NCI-H1417 treated with DMSO at 0.1 percent for 48 hours (cell line): ENCODE data around the gene SCN1B.
A peak's percentile ranks its signal among the peaks of the same experiment; 100 is the strongest.
"Not testable (repeated sequence)": the region's sequence is repeated elsewhere in the genome, so short reads cannot be mapped to it uniquely, and the experiment has no call there.

Experiments used
- DNase-seq: peaks from one replicate; lab custom pipeline; 2025; lab: John Stamatoyannopoulos, UW

Gene SCN1B

DNA sequence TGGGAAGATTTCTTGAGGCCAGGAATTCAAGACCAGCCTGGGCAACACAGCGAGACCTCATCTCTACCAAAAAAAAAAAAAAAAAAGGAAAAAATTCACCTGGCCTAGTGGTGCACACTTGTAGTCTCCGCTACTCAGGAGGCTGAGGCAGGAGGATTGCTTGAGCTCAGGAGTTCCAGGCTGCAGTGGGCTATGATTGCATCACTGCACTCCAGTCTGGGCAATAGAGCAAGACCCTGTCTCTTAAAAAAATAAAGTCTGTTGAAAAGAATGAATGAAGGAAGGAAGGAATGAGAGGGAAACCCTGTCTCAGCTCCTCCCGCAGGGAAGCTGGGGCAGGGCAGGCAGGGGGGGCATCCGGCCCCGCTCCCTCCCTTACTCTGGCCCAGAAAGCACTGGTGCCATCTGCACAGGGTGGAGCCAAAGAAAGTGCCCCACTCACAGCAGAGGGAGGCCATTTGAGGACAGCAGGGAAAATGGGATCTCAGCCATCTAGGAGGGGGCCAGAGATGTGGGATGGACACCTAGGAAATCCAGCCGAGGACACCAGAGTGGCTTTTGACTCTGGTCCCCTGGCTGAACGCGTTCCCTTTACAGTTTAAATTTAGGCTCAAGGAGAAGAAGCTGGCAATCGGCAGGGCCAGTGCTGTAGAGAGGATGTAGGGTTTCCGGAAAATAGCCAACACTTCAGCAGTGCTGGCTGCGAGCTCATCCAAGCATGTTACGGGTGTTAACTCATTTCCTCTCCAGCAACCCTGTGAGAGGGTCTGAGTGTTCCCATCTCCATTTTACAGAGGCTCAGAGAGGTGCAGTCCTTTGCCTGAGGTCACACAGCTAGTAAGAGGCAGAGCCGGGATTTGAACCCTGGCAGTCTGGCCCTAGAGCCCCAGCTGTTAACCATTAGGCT lies 7.7 kb downstream of the SCN1B start:
- DNase-seq, result no peak

- DNase-seq, result no peak
Measured at GRCh38 chr19:35038623-35039512, 8.6 kb downstream of the SCN1B start.

DNA sequence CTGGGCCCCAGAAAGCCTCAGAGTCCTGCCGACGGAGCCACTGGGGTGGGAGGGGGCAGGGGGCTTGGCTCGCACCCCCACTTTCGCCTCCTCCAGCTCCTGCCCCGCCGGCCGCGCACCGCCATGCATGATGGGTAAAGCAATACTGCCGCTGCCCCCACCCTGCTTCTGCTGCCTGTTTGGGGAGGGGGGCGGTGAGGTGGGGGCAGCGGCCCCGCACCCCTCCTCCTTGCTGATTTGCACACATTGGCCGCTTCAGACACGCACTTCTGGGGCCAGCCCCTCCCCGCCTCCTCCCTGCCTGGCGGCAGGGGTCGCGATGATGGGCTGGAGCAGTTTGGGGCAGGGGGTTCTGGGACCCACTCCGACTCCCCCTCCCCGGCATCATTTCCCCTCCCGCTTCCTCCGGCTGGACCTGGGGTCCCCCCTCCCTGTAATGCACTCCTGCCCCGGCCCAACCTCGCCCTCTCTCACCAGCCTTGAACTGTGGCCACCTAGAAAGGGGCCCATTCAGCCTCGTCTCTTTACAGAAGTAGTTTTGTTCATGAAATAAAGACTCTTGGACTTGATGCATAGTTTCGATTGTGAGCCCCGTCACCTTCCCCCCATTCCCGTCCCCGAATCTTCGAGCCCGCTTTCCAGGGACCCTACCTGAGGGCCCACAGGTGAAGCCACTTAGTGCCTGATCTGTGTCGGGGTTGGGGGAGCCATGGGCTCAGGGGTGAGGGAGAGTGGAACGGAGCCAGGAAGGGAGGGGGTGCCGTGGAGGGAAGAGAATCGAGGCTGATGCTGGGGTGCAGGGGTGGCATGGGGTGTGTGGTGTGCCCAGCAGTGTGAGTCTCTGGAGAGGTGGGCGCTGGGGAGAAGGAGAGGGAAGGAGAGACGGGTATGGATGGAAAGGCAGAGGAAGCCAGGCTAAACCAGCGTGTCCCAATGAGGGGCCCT lies 9.9 kb downstream of the SCN1B start:
- DNase-seq, result no peak

DNA sequence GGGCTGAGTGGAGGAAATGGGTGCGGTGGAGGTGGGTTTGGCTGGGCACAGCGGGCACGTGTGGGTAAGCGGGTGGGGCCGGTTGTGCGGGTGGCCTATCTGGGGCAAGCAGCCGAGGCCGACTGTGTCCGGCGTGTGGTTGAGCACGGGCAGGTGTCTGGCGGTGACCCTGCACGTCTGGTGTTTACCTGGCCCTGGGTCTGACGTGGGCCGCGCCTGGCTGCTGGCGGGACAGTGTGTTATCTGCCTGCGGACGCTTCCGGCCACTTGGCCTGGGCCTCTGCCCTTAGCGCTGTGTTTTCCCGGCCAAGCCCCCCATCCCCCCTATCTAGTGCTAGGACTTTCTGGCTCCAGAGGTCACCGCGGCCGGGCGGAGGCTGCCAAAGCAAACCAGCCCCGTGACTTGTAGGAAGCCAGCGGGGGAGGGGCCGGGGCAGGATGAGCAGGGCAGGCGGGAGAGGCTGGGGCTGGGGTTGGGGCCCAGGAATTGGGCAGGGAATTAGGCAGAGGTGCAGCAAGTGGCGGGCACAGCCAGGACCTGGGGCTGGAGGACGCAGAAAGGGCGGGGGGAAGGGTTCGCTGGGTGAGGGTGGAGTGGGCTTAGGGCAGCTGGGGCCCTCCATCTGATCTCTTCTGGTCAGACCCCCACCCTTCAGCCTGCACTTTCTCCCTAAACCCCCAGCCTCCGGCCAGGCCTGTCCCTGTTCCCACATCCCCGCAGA lies 10.7 kb downstream of the SCN1B start:
- no peak for DNase-seq

DNA sequence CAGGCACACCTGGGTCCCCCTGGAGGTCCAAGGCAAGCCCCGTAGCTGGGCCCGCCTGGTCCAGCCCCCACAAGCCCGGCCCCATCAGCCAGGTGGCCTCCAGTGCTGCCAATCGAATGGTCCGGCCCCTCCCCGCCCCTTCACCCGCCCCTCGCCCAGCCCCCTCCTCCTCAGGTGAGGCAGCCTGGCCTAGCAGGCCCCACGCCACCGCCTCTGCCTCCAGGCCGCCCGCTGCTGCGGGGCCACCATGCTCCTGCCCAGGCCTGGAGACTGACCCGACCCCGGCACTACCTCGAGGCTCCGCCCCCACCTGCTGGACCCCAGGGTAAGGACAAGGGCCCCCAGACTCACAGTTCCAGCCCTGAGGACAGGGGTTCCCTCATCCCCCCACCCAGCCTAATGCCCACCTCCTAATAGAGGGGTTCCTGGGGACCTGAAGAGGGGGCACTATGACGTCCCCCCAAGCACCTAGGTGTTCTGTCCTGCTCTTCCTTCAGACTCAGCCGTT lies 11.3 kb downstream of the SCN1B start, which contains the start of gene HPN:
Gene HPN (plus strand): TSS at position 174 of the 508 bp plus-strand sequence. CDS start 786 bp downstream, outside the sequence.
- DNase-seq, result no peak

- DNase-seq, result no peak
Measured at GRCh38 chr19:35042056-35042730, 11.9 kb downstream of the SCN1B start.

GRCh38 chr19:35042954-35043604 lies 12.8 kb downstream of the SCN1B start:
- DNase-seq, result no peak

- no peak for DNase-seq
Measured at GRCh38 chr19:35043906-35044305, 13.6 kb downstream of the SCN1B start.

DNA sequence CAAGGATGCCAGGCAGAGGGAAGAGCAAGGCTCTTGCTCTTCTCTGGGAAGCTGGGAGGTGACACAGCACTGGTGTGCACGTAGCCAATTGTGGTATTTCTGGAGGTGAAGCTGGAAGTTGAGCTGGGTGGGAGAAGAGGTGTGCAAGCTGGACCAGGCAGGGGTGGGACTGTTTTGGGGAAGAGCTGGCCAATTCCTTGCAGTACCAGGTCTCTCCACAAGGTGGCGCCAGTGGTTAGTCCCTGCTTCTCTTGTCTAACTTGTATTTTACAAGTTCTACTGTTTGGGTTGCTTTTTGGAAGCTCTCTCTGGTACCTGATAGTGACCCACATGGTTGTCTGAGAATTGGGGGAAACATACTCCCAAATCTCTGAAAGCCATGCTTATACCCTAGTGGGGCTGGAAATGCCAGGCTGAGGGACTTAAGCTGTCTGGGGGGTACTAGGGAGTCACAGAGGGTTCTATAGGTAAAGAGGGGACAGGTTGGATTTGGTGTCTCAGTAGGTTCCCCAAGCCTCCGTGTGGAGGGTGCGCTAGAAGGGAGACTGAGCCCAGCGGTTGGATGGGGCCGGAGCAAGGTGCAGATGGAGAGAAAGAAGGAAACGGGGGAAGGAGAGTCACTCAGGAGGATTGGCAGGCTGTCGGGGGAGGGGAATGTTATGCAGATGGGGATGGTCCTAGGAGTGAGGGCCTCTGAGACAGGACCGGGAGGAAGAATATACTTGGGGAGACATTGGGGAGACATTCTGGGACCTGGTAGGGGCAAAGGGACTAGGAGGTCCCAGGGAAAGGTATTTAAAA lies 14.2 kb downstream of the SCN1B start:
- DNase-seq, result no peak

DNA sequence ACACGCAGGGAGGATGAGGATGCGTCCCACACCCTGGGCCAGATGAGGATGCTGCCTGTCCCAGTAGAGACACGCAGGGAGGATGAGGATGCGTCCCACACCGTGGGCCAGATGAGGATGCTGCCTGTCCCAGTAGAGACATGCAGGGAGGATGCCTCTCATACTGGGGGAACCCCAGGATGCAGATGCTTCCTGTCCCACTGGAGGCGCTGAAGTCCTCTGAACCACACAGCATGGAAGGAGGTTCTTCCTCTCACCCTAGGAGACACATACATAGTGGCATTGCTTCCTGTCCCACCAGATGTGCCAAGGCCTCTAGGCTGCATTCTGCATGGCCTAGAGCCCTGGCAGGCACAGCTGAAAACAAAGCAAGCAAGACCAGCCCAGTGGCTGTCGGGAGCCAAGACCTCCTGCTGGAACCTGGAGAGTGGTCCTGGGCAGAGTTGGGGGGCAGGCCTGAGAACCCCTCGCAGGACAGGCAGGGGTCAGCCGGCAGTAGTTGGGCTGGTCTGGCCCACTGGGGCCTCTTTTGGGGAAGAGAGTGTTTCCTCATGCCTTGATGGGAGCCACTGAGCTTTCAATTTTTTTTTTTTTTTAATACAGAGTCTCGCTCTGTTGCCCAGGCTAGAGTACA lies 15.5 kb downstream of the SCN1B start:
- no peak for DNase-seq

GRCh38 chr19:35046461-35046860 lies 16.2 kb downstream of the SCN1B start:
- no peak for DNase-seq

DNA sequence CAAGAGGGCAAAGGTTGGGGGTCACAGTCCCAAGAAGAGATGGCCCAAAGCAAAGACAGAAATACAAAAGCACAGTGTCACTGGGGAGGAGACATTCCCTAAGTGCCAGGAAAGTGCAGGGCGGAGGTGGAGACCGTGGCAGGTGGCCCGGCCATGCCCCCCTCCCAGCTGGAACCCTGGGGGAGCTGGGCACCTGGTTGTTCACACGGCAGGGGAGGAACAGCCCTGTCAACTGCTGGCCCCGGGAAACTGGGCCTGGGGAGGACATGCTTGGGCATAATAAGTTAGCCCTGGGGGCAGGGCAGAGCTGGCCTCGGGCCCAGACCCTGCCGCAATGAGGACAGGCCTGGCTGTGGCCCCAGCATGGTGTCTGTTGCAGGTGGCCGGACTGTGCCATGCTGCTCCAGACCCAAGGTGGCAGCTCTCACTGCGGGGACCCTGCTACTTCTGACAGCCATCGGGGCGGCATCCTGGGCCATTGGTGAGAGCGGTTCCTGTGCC lies 18.7 kb downstream of the SCN1B start:
- peak; percentile 24 for DNase-seq

GRCh38 chr19:35049456-35049855 lies 19.2 kb downstream of the SCN1B start:
- no peak for DNase-seq

- DNase-seq, result not testable (repeated sequence)
Measured at GRCh38 chr19:35050662-35051061, 20.4 kb downstream of the SCN1B start.

- DNase-seq, result not testable (repeated sequence)
Measured at GRCh38 chr19:35051268-35051667, 21.0 kb downstream of the SCN1B start.

DNA sequence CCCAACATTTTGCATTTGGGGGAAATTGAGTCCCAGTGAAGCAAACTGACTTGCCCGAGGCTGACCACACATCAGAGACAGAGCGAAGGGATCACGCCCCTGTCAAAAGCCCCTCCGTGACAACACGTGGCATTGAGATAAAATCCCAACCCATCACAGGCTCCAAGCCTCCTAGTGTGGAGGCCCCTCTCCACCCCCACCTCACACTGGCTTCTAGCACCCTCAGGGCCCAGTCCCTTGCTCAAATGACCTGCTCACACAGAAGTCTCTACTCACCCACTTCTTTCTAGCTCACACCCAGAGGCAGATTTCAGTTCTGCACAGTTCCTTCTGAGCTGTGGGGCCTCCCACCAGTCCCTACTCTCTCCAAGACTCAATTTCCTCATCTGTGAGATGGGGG lies 21.5 kb downstream of the SCN1B start:
- DNase-seq, result no peak

GRCh38 chr19:35052599-35053190 lies 22.4 kb downstream of the SCN1B start:
- no peak for DNase-seq
